ENCODE data around the gene TBC1D16. TPM values are rescaled to one million over a fixed set of nuclear protein-coding genes. Genes with fewer than 3 reads are reported as not detected.
A peak's percentile ranks its signal among the peaks of the same experiment; 100 is the strongest.

Gene TBC1D16
- total RNA-seq, 1 donor from 2014 or later: 21.2 TPM

DNA sequence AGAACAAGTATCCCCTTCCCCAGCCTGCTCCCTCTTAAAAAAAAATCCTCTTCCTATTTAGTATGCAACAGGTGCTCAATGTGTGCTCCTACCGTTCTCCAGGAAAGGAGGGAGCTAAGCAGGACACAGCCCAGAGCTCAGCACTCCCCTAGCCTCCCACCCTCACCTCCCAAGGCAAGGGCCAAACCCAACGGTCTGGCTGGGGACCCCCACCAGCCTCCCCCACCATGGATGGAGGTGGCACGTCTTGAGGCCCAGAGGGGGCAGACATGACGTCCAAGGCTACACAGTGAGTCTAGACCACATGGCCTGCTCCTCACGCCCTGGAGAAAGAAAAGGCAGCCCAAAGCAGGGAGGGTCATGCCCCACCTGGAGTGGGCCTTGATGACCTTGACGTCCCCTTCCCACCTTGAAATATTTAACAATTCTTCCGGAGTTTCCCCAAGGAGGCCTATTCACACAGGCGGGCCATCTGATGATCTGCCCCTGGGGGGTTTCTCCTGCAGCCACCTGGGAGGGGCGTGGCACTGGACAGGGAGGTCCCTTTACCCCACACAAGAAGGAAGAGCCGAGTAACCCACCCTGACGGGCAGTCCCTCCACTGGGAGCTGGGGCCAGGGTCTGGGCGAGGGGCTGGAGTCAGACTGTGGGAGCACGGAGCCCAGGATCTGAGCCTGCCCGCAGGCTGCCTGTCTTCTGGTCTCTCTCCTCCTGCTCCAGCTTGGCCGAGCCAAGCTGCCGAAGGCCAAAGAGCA is 107.0 kb downstream of the TBC1D16 start:
- H3K4me1 ChIP-seq: peaks cover 16% of the 10 kb centered on the region
- H3K27me3 Mint-ChIP-seq (ENCODE audit: insufficient read depth, low read depth): peaks cover 17% of the 10 kb centered on the region
- peaks cover 67% of the 10 kb centered on the region for H3K27me3 ChIP-seq
- H3K4me3 Mint-ChIP-seq: peak overlapping the region; percentile 52
- no peak overlapping the region for H3K4me2 ChIP-seq
- H4K20me1 ChIP-seq (ENCODE audit: low read depth): peaks cover 4% of the 10 kb centered on the region
- no peak overlapping the region for H2AFZ ChIP-seq (replicated peaks)
- H3K9ac ChIP-seq: no peak overlapping the region
- H3K9me3 ChIP-seq (ENCODE audit: low read depth): no peaks in the 10 kb centered on the region
- no peak overlapping the region for H3K27ac ChIP-seq
- no peaks in the 10 kb centered on the region for H3K36me3 Mint-ChIP-seq
- no peaks in the 10 kb centered on the region for H3K9me3 Mint-ChIP-seq
- no peak overlapping the region for H3K27ac Mint-ChIP-seq
- peaks cover 34% of the 10 kb centered on the region for H3F3A ChIP-seq (ENCODE audit: low read depth)
- H3K79me2 ChIP-seq (ENCODE audit: low read depth): no peaks in the 10 kb centered on the region
- H3K4me1 Mint-ChIP-seq: peaks cover 39% of the 10 kb centered on the region
- no peaks in the 10 kb centered on the region for H3K36me3 ChIP-seq
- no peak for TF ChIP-seq EZH2 (IDR thresholded peaks at IDR 0.05)
- TF ChIP-seq EZH2phosphoT487 (IDR thresholded peaks at IDR 0.05): no peak
- TF ChIP-seq, protein P1, sequence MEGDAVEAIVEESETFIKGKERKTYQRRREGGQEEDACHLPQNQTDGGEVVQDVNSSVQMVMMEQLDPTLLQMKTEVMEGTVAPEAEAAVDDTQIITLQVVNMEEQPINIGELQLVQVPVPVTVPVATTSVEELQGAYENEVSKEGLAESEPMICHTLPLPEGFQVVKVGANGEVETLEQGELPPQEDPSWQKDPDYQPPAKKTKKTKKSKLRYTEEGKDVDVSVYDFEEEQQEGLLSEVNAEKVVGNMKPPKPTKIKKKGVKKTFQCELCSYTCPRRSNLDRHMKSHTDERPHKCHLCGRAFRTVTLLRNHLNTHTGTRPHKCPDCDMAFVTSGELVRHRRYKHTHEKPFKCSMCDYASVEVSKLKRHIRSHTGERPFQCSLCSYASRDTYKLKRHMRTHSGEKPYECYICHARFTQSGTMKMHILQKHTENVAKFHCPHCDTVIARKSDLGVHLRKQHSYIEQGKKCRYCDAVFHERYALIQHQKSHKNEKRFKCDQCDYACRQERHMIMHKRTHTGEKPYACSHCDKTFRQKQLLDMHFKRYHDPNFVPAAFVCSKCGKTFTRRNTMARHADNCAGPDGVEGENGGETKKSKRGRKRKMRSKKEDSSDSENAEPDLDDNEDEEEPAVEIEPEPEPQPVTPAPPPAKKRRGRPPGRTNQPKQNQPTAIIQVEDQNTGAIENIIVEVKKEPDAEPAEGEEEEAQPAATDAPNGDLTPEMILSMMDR (IDR thresholded peaks at IDR 0.05): no peak
- H3K4me3 ChIP-seq: no peak overlapping the region
- no peak for DNase-seq (ENCODE audit: low spot score)

DNA sequence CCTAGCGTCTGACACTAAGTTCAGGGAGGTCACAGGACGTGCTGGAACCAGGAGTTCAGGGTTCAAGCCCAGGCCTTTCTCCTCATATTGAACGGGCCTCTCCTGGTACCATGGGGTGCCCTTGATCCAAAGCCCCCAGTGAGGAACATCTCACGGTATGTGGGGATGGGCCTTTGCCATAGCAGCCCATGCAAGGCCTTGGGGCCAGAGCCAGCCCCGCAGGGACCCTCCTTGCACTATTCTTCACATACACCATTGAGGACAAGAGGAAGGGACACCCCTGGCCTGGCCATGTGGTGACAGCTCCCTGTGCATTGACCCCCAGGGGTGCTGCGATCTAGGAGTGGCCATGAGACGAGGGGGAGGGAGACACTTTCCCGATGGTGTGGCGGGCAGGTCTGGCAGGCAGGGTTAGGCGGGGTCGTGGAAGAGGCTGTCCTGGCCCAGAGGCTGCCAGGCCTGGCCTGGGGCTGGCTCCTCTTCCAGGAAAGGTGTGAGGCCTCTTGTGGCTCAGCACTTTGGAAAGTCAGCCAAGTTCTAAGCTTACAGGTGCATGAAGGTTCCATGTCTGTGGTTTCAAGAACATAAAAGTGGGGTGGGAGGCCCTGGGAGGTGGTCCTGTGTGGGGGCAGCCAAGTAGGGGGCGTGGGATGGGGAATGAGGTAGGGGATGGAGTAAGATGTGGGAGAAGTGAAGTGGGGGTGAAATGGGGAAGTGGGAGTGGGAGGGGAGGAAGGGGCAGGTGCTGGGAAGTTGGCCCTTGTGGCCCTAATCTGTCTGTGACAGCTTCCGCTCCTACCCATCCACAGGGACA is 107.8 kb downstream of the TBC1D16 start:
- Histone ChIP-seq H3K4me1 (peaks cover 16% of the 10 kb centered on the region), H3K36me3 (no peaks in the 10 kb centered on the region), H3K9ac (no peak overlapping the region), H3K9me3 (ENCODE audit: low read depth) (no peaks in the 10 kb centered on the region), H3K27me3 (peaks cover 64% of the 10 kb centered on the region), H4K20me1 (ENCODE audit: low read depth) (peaks cover 4% of the 10 kb centered on the region), H3K4me3 (no peak overlapping the region), H3K79me2 (ENCODE audit: low read depth) (no peaks in the 10 kb centered on the region), H2AFZ (replicated peaks) (no peak overlapping the region), H3K27ac (no peak overlapping the region), H3K4me2 (no peak overlapping the region), H3F3A (ENCODE audit: low read depth) (peaks cover 34% of the 10 kb centered on the region)
- Mint-ChIP-seq H3K4me3 (no peak overlapping the region), H3K4me1 (peaks cover 36% of the 10 kb centered on the region), H3K27me3 (ENCODE audit: insufficient read depth, low read depth) (peaks cover 11% of the 10 kb centered on the region), H3K36me3 (no peaks in the 10 kb centered on the region), H3K9me3 (no peaks in the 10 kb centered on the region), H3K27ac (no peak overlapping the region)
- TF ChIP-seq EZH2phosphoT487 (IDR thresholded peaks at IDR 0.05): no peak
- TF ChIP-seq, protein P1 (IDR thresholded peaks at IDR 0.05): no peak
- no peak for TF ChIP-seq EZH2 (IDR thresholded peaks at IDR 0.05)
- no peak for DNase-seq (ENCODE audit: low spot score)

DNA sequence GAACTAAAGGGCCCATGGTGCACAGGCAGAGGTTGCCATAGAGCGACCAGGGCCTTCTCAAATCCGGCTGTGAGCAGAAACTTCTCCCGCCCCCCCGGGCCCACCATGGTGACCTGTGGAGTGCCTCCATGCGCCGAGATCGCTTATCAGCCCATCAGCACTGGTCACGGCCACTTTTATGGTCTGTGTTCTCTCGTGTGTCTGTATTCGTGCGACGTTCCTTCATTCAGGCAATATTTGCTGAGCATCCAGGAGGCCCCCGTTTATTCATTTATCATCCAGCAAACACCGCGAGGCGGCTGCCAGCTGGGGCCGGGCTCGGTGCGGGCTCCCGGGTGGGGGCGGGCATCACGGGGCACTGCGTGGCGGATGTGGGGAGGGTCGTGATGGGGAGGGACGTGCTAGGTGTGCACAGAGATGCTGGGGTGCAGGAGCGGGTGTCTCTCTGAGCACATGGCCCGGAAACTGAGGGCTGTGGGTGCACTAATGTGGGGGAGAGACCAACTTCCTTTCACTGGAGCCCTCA is 108.5 kb downstream of the TBC1D16 start:
- TF ChIP-seq, protein P1 (IDR thresholded peaks at IDR 0.05): no peak
- TF ChIP-seq EZH2phosphoT487 (IDR thresholded peaks at IDR 0.05): no peak
- TF ChIP-seq EZH2 (IDR thresholded peaks at IDR 0.05): no peak

More for the DNA sequence above, 108.5 kb downstream of the TBC1D16 start:
- Histone ChIP-seq H3K9me3 (ENCODE audit: low read depth) (no peaks in the 10 kb centered on the region), H3K9ac (no peak overlapping the region), H2AFZ (replicated peaks) (no peak overlapping the region), H3K4me3 (no peak overlapping the region), H3K27ac (no peak overlapping the region), H3K4me1 (peaks cover 16% of the 10 kb centered on the region), H4K20me1 (ENCODE audit: low read depth) (peaks cover 4% of the 10 kb centered on the region), H3F3A (ENCODE audit: low read depth) (peaks cover 28% of the 10 kb centered on the region), H3K4me2 (no peak overlapping the region), H3K27me3 (peaks cover 57% of the 10 kb centered on the region), H3K36me3 (no peaks in the 10 kb centered on the region), H3K79me2 (ENCODE audit: low read depth) (no peaks in the 10 kb centered on the region)
- H3K36me3 Mint-ChIP-seq: no peaks in the 10 kb centered on the region
- no peaks in the 10 kb centered on the region for H3K9me3 Mint-ChIP-seq
- H3K4me3 Mint-ChIP-seq: no peak overlapping the region
- H3K27me3 Mint-ChIP-seq (ENCODE audit: insufficient read depth, low read depth): peaks cover 11% of the 10 kb centered on the region
- no peak overlapping the region for H3K27ac Mint-ChIP-seq
- H3K4me1 Mint-ChIP-seq: peaks cover 32% of the 10 kb centered on the region
- DNase-seq (ENCODE audit: low spot score): no peak
